ENCODE measurements around the gene PHF21A. TPM values are rescaled to one million over a fixed set of nuclear protein-coding genes. Genes with fewer than 3 reads are reported as not detected.

PHF21A gene
- total and polyA plus RNA-seq, 4 donors, result 12.0 to 84.0 (median 48.9) TPM

DNA sequence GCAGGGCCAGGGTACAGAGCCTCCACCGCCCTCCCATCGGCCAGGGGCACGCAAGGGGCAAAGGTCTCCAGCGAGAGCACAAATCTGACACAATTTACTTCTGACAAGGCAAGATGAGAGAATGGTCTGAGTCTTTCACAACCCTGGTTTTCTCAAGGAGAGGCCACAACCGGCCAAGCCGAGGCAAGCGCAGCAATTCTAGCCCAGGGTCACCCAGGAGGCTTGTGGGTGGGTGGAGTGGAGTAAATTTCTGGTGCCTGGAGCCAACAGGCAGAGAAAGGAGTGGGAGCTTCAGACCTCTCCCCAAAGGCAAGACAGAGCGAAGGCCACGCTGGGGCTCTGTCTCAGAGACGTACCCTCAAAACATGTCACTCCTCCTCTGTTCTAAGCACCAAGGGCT is 189.5 kb downstream of the PHF21A start:
- ATAC-seq (ENCODE audit: low FRiP score) (no peak), DNase-seq (peak in 1 of 2 donors; percentile 50)
- peaks cover 3 to 8% of the 10 kb centered on the region in 2 donors for H3K36me3 ChIP-seq (ENCODE audit: control insufficient read depth in 1 of 2, insufficient read depth in 2 of 2, low read length in 1 of 2)
- no peak overlapping the region for H3K4me3 ChIP-seq (ENCODE audit: low read length in 2 of 2)
- no peaks in the 10 kb centered on the region for H3K9me3 ChIP-seq (ENCODE audit: control insufficient read depth, low read length)
- intact Hi-C loops (cut with DNase I), result no loop called here
- no peaks in the 10 kb centered on the region for H3K27me3 ChIP-seq (ENCODE audit: control insufficient read depth in 1 of 2, insufficient read depth in 2 of 2, low read length in 1 of 2)
- no peaks in the 10 kb centered on the region for H3K4me1 ChIP-seq (ENCODE audit: control insufficient read depth in 1 of 2, insufficient read depth in 2 of 2, low read length in 2 of 2)
- no peak overlapping the region for H3K27ac ChIP-seq (ENCODE audit: low read depth in 1 of 2, low read length in 2 of 2)
- 92 to 93% methylated on average over 10 of the region's 10 CpGs for WGBS, 2 donors

- no peak for DNase-seq
- no peak overlapping the region for H3K27ac ChIP-seq (ENCODE audit: low read depth in 1 of 2, low read length in 2 of 2)
- H3K4me3 ChIP-seq (ENCODE audit: low read length in 2 of 2), result no peak overlapping the region
- intact Hi-C loops (cut with DNase I), result no loop called here
- 89 to 93% methylated on average over 8 of the region's 8 CpGs for WGBS, 2 donors
- ATAC-seq (ENCODE audit: low FRiP score), result no peak
- H3K9me3 ChIP-seq (ENCODE audit: control insufficient read depth, low read length), result no peaks in the 10 kb centered on the region
- H3K36me3 ChIP-seq (ENCODE audit: control insufficient read depth in 1 of 2, insufficient read depth in 2 of 2, low read length in 1 of 2), result peaks cover 3 to 8% of the 10 kb centered on the region in 2 donors
- no peaks in the 10 kb centered on the region for H3K4me1 ChIP-seq (ENCODE audit: control insufficient read depth in 1 of 2, insufficient read depth in 2 of 2, low read length in 2 of 2)
- no peaks in the 10 kb centered on the region for H3K27me3 ChIP-seq (ENCODE audit: control insufficient read depth in 1 of 2, insufficient read depth in 2 of 2, low read length in 1 of 2)
Observed at GRCh38 chr11:45930951-45931570, 190.2 kb downstream of the PHF21A start.

DNA sequence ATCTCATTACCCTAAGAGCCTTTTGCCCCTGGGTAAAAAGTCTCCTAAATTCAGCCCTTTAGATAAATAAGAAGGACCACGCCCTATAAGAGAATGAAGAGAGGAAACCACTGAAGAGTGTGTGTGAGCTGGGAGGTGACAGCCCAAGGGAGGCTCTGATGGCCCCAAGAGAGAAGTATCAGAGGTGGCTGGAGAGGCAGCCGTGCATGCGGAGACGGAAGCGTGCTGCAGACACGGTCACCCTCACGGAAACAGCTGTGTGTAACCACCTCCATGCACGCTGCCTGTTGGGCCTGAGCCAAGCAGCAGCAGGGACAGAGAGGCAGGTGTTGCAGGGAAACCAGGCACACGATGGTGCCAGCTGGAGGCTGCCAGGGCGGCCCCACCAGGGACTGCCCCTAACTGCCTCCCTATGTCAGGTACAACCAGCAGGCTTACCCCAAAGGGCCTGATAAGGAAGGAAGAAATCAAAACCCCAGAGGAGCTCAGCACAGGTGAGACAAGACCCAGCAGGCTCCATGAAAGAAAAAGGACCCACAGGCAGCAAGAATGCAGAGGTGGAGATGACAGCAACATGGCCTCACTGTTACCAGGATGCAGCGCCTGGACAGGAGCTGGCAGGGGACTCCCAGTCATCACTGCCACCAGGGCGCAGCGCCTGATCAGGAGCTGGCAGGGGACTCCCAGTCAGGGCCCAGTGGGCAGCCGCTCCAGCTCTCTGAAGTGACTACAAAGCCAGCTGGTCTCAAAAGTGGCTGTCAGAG is 191.0 kb downstream of the PHF21A start:
- H3K4me3 ChIP-seq (ENCODE audit: low read length in 2 of 2), result no peak overlapping the region
- peak in 1 of 2 donors; percentile 72 for DNase-seq
- H3K36me3 ChIP-seq (ENCODE audit: control insufficient read depth in 1 of 2, insufficient read depth in 2 of 2, low read length in 1 of 2), result peaks cover 3 to 5% of the 10 kb centered on the region in 2 donors
- no peaks in the 10 kb centered on the region for H3K27me3 ChIP-seq (ENCODE audit: control insufficient read depth in 1 of 2, insufficient read depth in 2 of 2, low read length in 1 of 2)
- WGBS, 2 donors, result 82 to 88% methylated on average over 14 of the region's 14 CpGs
- no peak for ATAC-seq (ENCODE audit: low FRiP score)
- no peaks in the 10 kb centered on the region for H3K9me3 ChIP-seq (ENCODE audit: control insufficient read depth, low read length)
- no peak overlapping the region for H3K27ac ChIP-seq (ENCODE audit: low read depth in 1 of 2, low read length in 2 of 2)
- intact Hi-C loops (cut with DNase I), result no loop called here
- no peaks in the 10 kb centered on the region for H3K4me1 ChIP-seq (ENCODE audit: control insufficient read depth in 1 of 2, insufficient read depth in 2 of 2, low read length in 2 of 2)

GRCh38 chr11:45929486-45930030 is 191.7 kb downstream of the PHF21A start:
- peaks cover 0 to 1% of the 10 kb centered on the region in 2 donors for H3K36me3 ChIP-seq (ENCODE audit: control insufficient read depth in 1 of 2, insufficient read depth in 2 of 2, low read length in 1 of 2)
- no peak overlapping the region for H3K27ac ChIP-seq (ENCODE audit: low read depth in 1 of 2, low read length in 2 of 2)
- no peaks in the 10 kb centered on the region for H3K4me1 ChIP-seq (ENCODE audit: control insufficient read depth in 1 of 2, insufficient read depth in 2 of 2, low read length in 2 of 2)
- H3K4me3 ChIP-seq (ENCODE audit: low read length in 2 of 2), result no peak overlapping the region
- 82 to 85% methylated on average over 10 of the region's 10 CpGs for WGBS, 2 donors
- H3K9me3 ChIP-seq (ENCODE audit: control insufficient read depth, low read length), result no peaks in the 10 kb centered on the region
- ATAC-seq (ENCODE audit: low FRiP score) (no peak), DNase-seq (peak in 1 of 2 donors; percentile 59)
- H3K27me3 ChIP-seq (ENCODE audit: control insufficient read depth in 1 of 2, insufficient read depth in 2 of 2, low read length in 1 of 2), result no peaks in the 10 kb centered on the region
- intact Hi-C loops (cut with DNase I), result no loop called here

- no peak overlapping the region for H3K4me3 ChIP-seq (ENCODE audit: low read length in 2 of 2)
- intact Hi-C loops (cut with DNase I), result no loop called here
- H3K36me3 ChIP-seq (ENCODE audit: control insufficient read depth in 1 of 2, insufficient read depth in 2 of 2, low read length in 1 of 2), result no peaks in the 10 kb centered on the region
- H3K27me3 ChIP-seq (ENCODE audit: control insufficient read depth in 1 of 2, insufficient read depth in 2 of 2, low read length in 1 of 2), result no peaks in the 10 kb centered on the region
- no peak overlapping the region for H3K27ac ChIP-seq (ENCODE audit: low read depth in 1 of 2, low read length in 2 of 2)
- ATAC-seq (ENCODE audit: low FRiP score) (no peak), DNase-seq (peak in 1 of 2 donors; percentile 69)
- no peaks in the 10 kb centered on the region for H3K9me3 ChIP-seq (ENCODE audit: control insufficient read depth, low read length)
- WGBS, 2 donors, result 76 to 83% methylated on average over 13 of the region's 13 CpGs
- H3K4me1 ChIP-seq (ENCODE audit: control insufficient read depth in 1 of 2, insufficient read depth in 2 of 2, low read length in 2 of 2), result no peaks in the 10 kb centered on the region
Observed at GRCh38 chr11:45928535-45929215, 192.6 kb downstream of the PHF21A start.

GRCh38 chr11:45927684-45928413 is 193.4 kb downstream of the PHF21A start:
- H3K4me1 ChIP-seq (ENCODE audit: control insufficient read depth in 1 of 2, insufficient read depth in 2 of 2, low read length in 2 of 2), result no peaks in the 10 kb centered on the region
- intact Hi-C loops (cut with DNase I), result no loop called here
- DNase-seq (peak in 1 of 2 donors; percentile 73), ATAC-seq (ENCODE audit: low FRiP score) (no peak)
- H3K27me3 ChIP-seq (ENCODE audit: control insufficient read depth in 1 of 2, insufficient read depth in 2 of 2, low read length in 1 of 2), result no peaks in the 10 kb centered on the region
- no peaks in the 10 kb centered on the region for H3K9me3 ChIP-seq (ENCODE audit: control insufficient read depth, low read length)
- WGBS, 2 donors, result 91 to 93% methylated on average over 26 to 27 of the region's 27 CpGs
- no peak overlapping the region for H3K27ac ChIP-seq (ENCODE audit: low read depth in 1 of 2, low read length in 2 of 2)
- H3K4me3 ChIP-seq (ENCODE audit: low read length in 2 of 2), result no peak overlapping the region
- H3K36me3 ChIP-seq (ENCODE audit: control insufficient read depth in 1 of 2, insufficient read depth in 2 of 2, low read length in 1 of 2), result no peaks in the 10 kb centered on the region

DNA sequence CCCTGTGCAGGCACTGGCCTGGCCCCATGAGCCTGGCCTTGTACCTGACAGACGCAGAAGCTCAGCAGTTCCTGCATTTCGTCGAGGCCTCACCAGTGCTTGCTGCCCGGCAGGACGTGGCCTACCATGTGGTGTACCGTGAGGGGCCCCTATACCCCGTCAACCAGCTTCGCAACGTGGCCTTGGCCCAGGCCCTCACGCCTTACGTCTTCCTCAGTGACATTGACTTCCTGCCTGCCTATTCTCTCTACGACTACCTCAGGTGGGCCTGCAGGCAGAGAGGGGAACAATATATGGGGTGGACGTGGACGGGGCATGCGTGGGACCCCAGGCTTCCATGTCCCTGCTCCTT is 193.9 kb downstream of the PHF21A start:
- H3K27ac ChIP-seq (ENCODE audit: low read depth in 1 of 2, low read length in 2 of 2), result no peak overlapping the region
- H3K4me1 ChIP-seq (ENCODE audit: control insufficient read depth in 1 of 2, insufficient read depth in 2 of 2, low read length in 2 of 2), result no peaks in the 10 kb centered on the region
- peak in 1 of 2 donors; percentile 62 for DNase-seq
- H3K27me3 ChIP-seq (ENCODE audit: control insufficient read depth in 1 of 2, insufficient read depth in 2 of 2, low read length in 1 of 2), result no peaks in the 10 kb centered on the region
- H3K36me3 ChIP-seq (ENCODE audit: control insufficient read depth in 1 of 2, insufficient read depth in 2 of 2, low read length in 1 of 2), result no peaks in the 10 kb centered on the region
- intact Hi-C loops (cut with DNase I), result no loop called here
- 76 to 82% methylated on average over 15 of the region's 15 CpGs for WGBS, 2 donors
- no peak for ATAC-seq (ENCODE audit: low FRiP score)
- no peak overlapping the region for H3K4me3 ChIP-seq (ENCODE audit: low read length in 2 of 2)
- H3K9me3 ChIP-seq (ENCODE audit: control insufficient read depth, low read length), result no peaks in the 10 kb centered on the region

DNA sequence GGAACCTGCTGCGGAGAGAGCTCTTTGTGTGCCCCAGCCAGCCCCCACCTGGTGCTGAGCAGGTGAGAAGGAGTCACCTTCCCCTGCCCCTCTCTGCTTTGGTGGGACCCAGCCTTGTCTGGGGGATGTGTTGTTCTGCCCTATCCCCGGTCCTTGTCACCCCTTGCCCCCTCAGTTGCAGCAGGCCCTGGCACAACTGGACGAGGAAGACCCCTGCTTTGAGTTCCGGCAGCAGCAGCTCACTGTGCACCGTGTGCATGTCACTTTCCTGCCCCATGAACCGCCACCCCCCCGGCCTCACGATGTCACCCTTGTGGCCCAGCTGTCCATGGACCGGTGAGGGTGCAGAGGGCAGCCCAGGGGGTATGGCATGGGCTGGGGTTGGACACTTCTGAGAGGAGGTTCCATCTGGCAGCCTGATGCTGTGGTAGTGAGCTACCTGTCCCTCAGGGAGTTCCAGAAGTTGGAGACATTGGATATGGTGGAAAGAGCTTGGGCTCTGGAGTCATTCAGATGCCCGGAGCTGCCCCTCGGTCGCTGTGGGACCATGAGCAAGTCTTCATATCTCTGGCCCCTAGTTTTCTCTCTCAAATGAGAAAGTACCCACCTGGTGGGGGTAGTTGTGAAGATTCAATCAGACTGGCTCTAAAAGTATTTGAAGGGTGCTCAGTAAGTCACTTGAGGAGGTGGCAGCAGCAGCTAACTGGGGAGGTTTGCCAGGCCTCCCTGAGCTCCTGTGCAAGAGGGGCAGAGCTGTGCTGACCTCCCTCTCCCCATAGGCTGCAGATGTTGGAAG is 194.5 kb downstream of the PHF21A start:
- intact Hi-C loops (cut with DNase I), result no loop called here

More for the DNA sequence above, 194.5 kb downstream of the PHF21A start:
- Histone ChIP-seq H3K36me3 (ENCODE audit: control insufficient read depth in 1 of 2, insufficient read depth in 2 of 2, low read length in 1 of 2) (no peaks in the 10 kb centered on the region), H3K9me3 (ENCODE audit: control insufficient read depth, low read length) (no peaks in the 10 kb centered on the region), H3K4me1 (ENCODE audit: control insufficient read depth in 1 of 2, insufficient read depth in 2 of 2, low read length in 2 of 2) (no peaks in the 10 kb centered on the region), H3K4me3 (ENCODE audit: low read length in 2 of 2) (no peak overlapping the region), H3K27ac (ENCODE audit: low read depth in 1 of 2, low read length in 2 of 2) (no peak overlapping the region), H3K27me3 (ENCODE audit: control insufficient read depth in 1 of 2, insufficient read depth in 2 of 2, low read length in 1 of 2) (no peaks in the 10 kb centered on the region)
- WGBS, 2 donors, result 83 to 89% methylated on average over 11 to 12 of the region's 12 CpGs
- DNase-seq (peak in 1 of 2 donors; percentile 65), ATAC-seq (ENCODE audit: low FRiP score) (no peak)
